Stimulated activated memory B cell treated with anti-CD40 and anti-IgM and Interleukin-4, amounts not matched to agents 10 μg/mL and 1 μg/mL and 100 μg/mL, for 72 hours (primary cell): ENCODE data around the gene SF3A1.

ENCODE experiments used
- ATAC-seq: fragments of 150-1000 bp; cut with Tn5 transposase; 2 replicates; pipeline ENCODE4 v1.10.0; 2021
- H3K27ac Mint-ChIP-seq: one replicate; pipeline ENCODE4 v1.8.0; 2022; ENCODE audit warnings: mild to moderate bottlenecking, mixed read lengths
- H3K27me3 Mint-ChIP-seq: one replicate; pipeline ENCODE4 v1.8.0; 2022; ENCODE audit warnings: mixed read lengths
- H3K36me3 Mint-ChIP-seq: one replicate; pipeline ENCODE4 v1.8.0; 2022; ENCODE audit warnings: mixed read lengths
- H3K4me1 Mint-ChIP-seq: one replicate; pipeline ENCODE4 v1.8.0; 2022; ENCODE audit warnings: mixed read lengths
- H3K4me3 Mint-ChIP-seq: one replicate; pipeline ENCODE4 v1.8.0; 2022; ENCODE audit warnings: mild to moderate bottlenecking, moderate library complexity, mixed read lengths
- H3K9me3 Mint-ChIP-seq: one replicate; pipeline ENCODE4 v1.8.0; 2022; ENCODE audit warnings: mixed read lengths

Gene SF3A1

GRCh38 chr22:30297276-30297990 is 59.3 kb downstream of the SF3A1 start:
- Mint-ChIP-seq H3K9me3 (no peaks in the 10 kb centered on the region), H3K4me1 (peaks cover 44% of the 10 kb centered on the region), H3K27ac (peak overlapping the region; percentile 60), H3K27me3 (no peaks in the 10 kb centered on the region), H3K36me3 (peaks cover 73% of the 10 kb centered on the region), H3K4me3 (no peak overlapping the region)
- ATAC-seq, result no peak

GRCh38 chr22:30296833-30297232 is 59.9 kb downstream of the SF3A1 start:
- no peak for ATAC-seq
- Mint-ChIP-seq H3K27me3 (no peaks in the 10 kb centered on the region), H3K9me3 (no peaks in the 10 kb centered on the region), H3K27ac (peak overlapping the region; percentile 60), H3K36me3 (peaks cover 70% of the 10 kb centered on the region), H3K4me1 (peaks cover 41% of the 10 kb centered on the region), H3K4me3 (no peak overlapping the region)

GRCh38 chr22:30296324-30296723 is 60.4 kb downstream of the SF3A1 start:
- no peak for ATAC-seq
- Mint-ChIP-seq H3K27me3 (no peaks in the 10 kb centered on the region), H3K4me1 (peaks cover 41% of the 10 kb centered on the region), H3K9me3 (no peaks in the 10 kb centered on the region), H3K4me3 (no peak overlapping the region), H3K36me3 (peaks cover 66% of the 10 kb centered on the region), H3K27ac (no peak overlapping the region)

GRCh38 chr22:30295576-30295975 is 61.1 kb downstream of the SF3A1 start:
- Mint-ChIP-seq H3K27ac (peak overlapping the region; percentile 73), H3K4me1 (peaks cover 42% of the 10 kb centered on the region), H3K27me3 (no peaks in the 10 kb centered on the region), H3K9me3 (no peaks in the 10 kb centered on the region), H3K36me3 (peaks cover 64% of the 10 kb centered on the region), H3K4me3 (no peak overlapping the region)
- no peak for ATAC-seq

GRCh38 chr22:30294830-30295229 is 61.9 kb downstream of the SF3A1 start:
- Mint-ChIP-seq H3K4me3 (no peak overlapping the region), H3K27ac (no peak overlapping the region), H3K4me1 (peaks cover 49% of the 10 kb centered on the region), H3K9me3 (no peaks in the 10 kb centered on the region), H3K27me3 (no peaks in the 10 kb centered on the region), H3K36me3 (peaks cover 64% of the 10 kb centered on the region)
- no peak for ATAC-seq

- Mint-ChIP-seq H3K9me3 (no peaks in the 10 kb centered on the region), H3K36me3 (peaks cover 61% of the 10 kb centered on the region), H3K27me3 (no peaks in the 10 kb centered on the region), H3K27ac (no peak overlapping the region), H3K4me3 (no peak overlapping the region), H3K4me1 (peaks cover 50% of the 10 kb centered on the region)
- ATAC-seq, result no peak
Observed at GRCh38 chr22:30294066-30294465, 62.6 kb downstream of the SF3A1 start.

GRCh38 chr22:30293026-30293425 is 63.7 kb downstream of the SF3A1 start:
- H3K27me3 Mint-ChIP-seq, result no peaks in the 10 kb centered on the region
- H3K9me3 Mint-ChIP-seq, result no peaks in the 10 kb centered on the region
- H3K4me3 Mint-ChIP-seq, result no peak overlapping the region
- H3K36me3 Mint-ChIP-seq, result peaks cover 50% of the 10 kb centered on the region
- ATAC-seq, result no peak
- no peak overlapping the region for H3K27ac Mint-ChIP-seq
- peaks cover 49% of the 10 kb centered on the region for H3K4me1 Mint-ChIP-seq

GRCh38 chr22:30292069-30292970 is 64.4 kb downstream of the SF3A1 start:
- Mint-ChIP-seq H3K27ac (peak overlapping the region; percentile 81), H3K4me3 (no peak overlapping the region), H3K36me3 (peaks cover 43% of the 10 kb centered on the region), H3K9me3 (no peaks in the 10 kb centered on the region), H3K27me3 (no peaks in the 10 kb centered on the region), H3K4me1 (peaks cover 48% of the 10 kb centered on the region)
- no peak for ATAC-seq

- H3K36me3 Mint-ChIP-seq, result peaks cover 33% of the 10 kb centered on the region
- H3K4me1 Mint-ChIP-seq, result peaks cover 40% of the 10 kb centered on the region
- ATAC-seq, result no peak
- no peak overlapping the region for H3K4me3 Mint-ChIP-seq
- no peaks in the 10 kb centered on the region for H3K27me3 Mint-ChIP-seq
- no peaks in the 10 kb centered on the region for H3K9me3 Mint-ChIP-seq
- H3K27ac Mint-ChIP-seq, result peak overlapping the region; percentile 81
Observed at GRCh38 chr22:30291058-30291892, 65.4 kb downstream of the SF3A1 start.

- H3K4me3 Mint-ChIP-seq, result peak overlapping the region; percentile 84
- H3K27me3 Mint-ChIP-seq, result no peaks in the 10 kb centered on the region
- peaks cover 40% of the 10 kb centered on the region for H3K4me1 Mint-ChIP-seq
- no peaks in the 10 kb centered on the region for H3K9me3 Mint-ChIP-seq
- peaks cover 27% of the 10 kb centered on the region for H3K36me3 Mint-ChIP-seq
- no peak for ATAC-seq
- peak overlapping the region; percentile 81 for H3K27ac Mint-ChIP-seq
Observed at GRCh38 chr22:30290342-30291057, 66.2 kb downstream of the SF3A1 start.

- peak; percentile 65 for ATAC-seq
- peak overlapping the region; percentile 84 for H3K4me3 Mint-ChIP-seq
- peak overlapping the region; percentile 81 for H3K27ac Mint-ChIP-seq
Observed at GRCh38 chr22:30289980-30290313, 66.7 kb downstream of the SF3A1 start.

GRCh38 chr22:30289141-30289979 is 67.3 kb downstream of the SF3A1 start, which contains the start of gene CASTOR1:
TSS of gene CASTOR1 (minus strand) at chr22:30289505. CDS start at chr22:30289497, 8 bp downstream.
- H3K27ac Mint-ChIP-seq, result peak within 1 kb of the TSS; percentile 81
- peaks cover 30% of the 10 kb centered on the region for H3K36me3 Mint-ChIP-seq
- ATAC-seq, result peak; percentile 91
- no peaks in the 10 kb centered on the region for H3K9me3 Mint-ChIP-seq
- peaks cover 40% of the 10 kb centered on the region for H3K4me1 Mint-ChIP-seq
- H3K4me3 Mint-ChIP-seq, result peak within 1 kb of the TSS; percentile 84
- no peaks in the 10 kb centered on the region for H3K27me3 Mint-ChIP-seq

More at GRCh38 chr22:30289980-30290313, 66.7 kb downstream of the SF3A1 start:
- no peaks in the 10 kb centered on the region for H3K9me3 Mint-ChIP-seq
- no peaks in the 10 kb centered on the region for H3K27me3 Mint-ChIP-seq
- H3K4me1 Mint-ChIP-seq, result peaks cover 40% of the 10 kb centered on the region
- peaks cover 30% of the 10 kb centered on the region for H3K36me3 Mint-ChIP-seq

GRCh38 chr22:30288419-30289140 is 68.1 kb downstream of the SF3A1 start:
- Mint-ChIP-seq H3K27me3 (no peaks in the 10 kb centered on the region), H3K9me3 (no peaks in the 10 kb centered on the region), H3K27ac (peak overlapping the region; percentile 81), H3K4me3 (peak overlapping the region; percentile 84), H3K4me1 (peaks cover 40% of the 10 kb centered on the region), H3K36me3 (peaks cover 24% of the 10 kb centered on the region)
- no peak for ATAC-seq
